ENCODE measurements around the gene GOLGA8Q. TPM values are rescaled to one million over a fixed set of nuclear protein-coding genes. Genes with fewer than 3 reads are reported as not detected.
"Not testable (repeated sequence)": the region's sequence is repeated elsewhere in the genome, so short reads cannot be mapped to it uniquely, and the experiment has no call there.

GOLGA8Q gene
- total RNA-seq, 1 donor from 2014 or later, result 0.64 TPM

DNA sequence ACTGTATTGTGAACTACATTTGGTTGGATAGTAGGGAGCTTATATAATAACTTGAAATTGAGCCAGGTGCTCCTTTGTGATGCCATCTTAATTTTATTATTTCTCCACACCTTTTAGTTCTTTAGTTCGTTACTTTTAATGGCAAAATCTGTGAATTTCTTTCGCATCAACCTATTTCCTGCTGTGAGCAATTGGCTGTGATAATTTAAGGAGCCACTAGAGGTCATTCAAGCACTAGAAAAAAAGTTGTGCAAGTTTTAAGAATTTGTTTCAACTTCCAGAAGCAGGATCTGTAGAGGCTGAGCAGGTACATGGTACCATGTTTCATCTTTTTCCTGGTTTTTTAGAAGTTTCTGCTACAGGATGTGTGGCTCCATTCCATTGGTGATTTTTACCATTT, 47.1 kb downstream of the GOLGA8Q start:
- H3K27ac Mint-ChIP-seq; H3K4me1 Mint-ChIP-seq; H3K27me3 Mint-ChIP-seq; POLR2A ChIA-PET; H3K9me3 Mint-ChIP-seq; intact Hi-C loops (cut with micrococcal nuclease); ATAC-seq (ENCODE audit: low read depth); CTCF ChIA-PET; H3K36me3 Mint-ChIP-seq (ENCODE audit: low read depth); H3K4me3 Mint-ChIP-seq; DNase-seq: not testable (repeated sequence)

GRCh38 chr15:30603796-30604195, 51.9 kb downstream of the GOLGA8Q start, which contains the start of gene GOLGA8H:
GOLGA8H (plus strand) TSS chr15:30604028; CDS start chr15:30604126, 98 bp downstream.
- H3K9me3 Mint-ChIP-seq; H3K27me3 Mint-ChIP-seq; H3K27ac Mint-ChIP-seq; H3K4me1 Mint-ChIP-seq; DNase-seq; POLR2A ChIA-PET; ATAC-seq (ENCODE audit: low read depth); CTCF ChIA-PET; intact Hi-C loops (cut with micrococcal nuclease); H3K4me3 Mint-ChIP-seq; H3K36me3 Mint-ChIP-seq (ENCODE audit: low read depth): not testable (repeated sequence)

Other genes with a start within 250 kb of the GOLGA8Q start
- gene CHRFAM7A, start 158.5 kb upstream of the GOLGA8Q start, total RNA-seq, result 0.95 TPM in 1 of 2 replicates, not detected in the other
- gene GOLGA8R, start 137.8 kb upstream of the GOLGA8Q start, total RNA-seq, result 1.3 and 2.3 TPM in 2 replicates
- 0.35 TPM in 1 of 2 replicates, not detected in the other for gene GOLGA8H, start 52.0 kb downstream of the GOLGA8Q start, total RNA-seq